Right atrium auricular region (tissue), 2 donors: ENCODE data around the gene SACM1L. TPM values are rescaled to one million over a fixed set of nuclear protein-coding genes. Genes with fewer than 3 reads are reported as not detected.

Source experiments
- DNase-seq: peaks from one replicate; pipeline ENCODE4 v3.0.0-alpha.2; 2019; ENCODE audit warnings: low spot score
- H3K27ac ChIP-seq, 2 donors: fragments of 200-600 bp; sonication (generic); 1 replicate in 1 of 2; 2 replicates in 1 of 2; pipeline ENCODE4 v1.5.1; 2016 to 2019
- H3K27me3 ChIP-seq, 2 donors: fragments of 200-600 bp; sonication (generic); one replicate each; pipeline versions ENCODE4 v1.5.1 to v1.6.0; 2017 to 2019
- H3K36me3 ChIP-seq: fragments of 200-600 bp; sonication (generic); one replicate; pipeline ENCODE4 v1.5.1; 2016
- H3K4me1 ChIP-seq, 2 donors: fragments of 200-600 bp; sonication (generic); one replicate each; pipeline versions ENCODE4 v1.5.1 to v1.6.0; 2017 to 2019
- H3K4me3 ChIP-seq, 2 donors: fragments of 200-600 bp; sonication (generic); 1 replicate in 1 of 2; 2 replicates in 1 of 2; pipeline ENCODE4 v1.5.1; 2017 to 2019; ENCODE audit warnings: mild to moderate bottlenecking in 1 of 2, moderate library complexity in 1 of 2
- H3K9me3 ChIP-seq, 2 donors: fragments of 200-600 bp; sonication (generic); one replicate each; pipeline ENCODE4 v1.5.1; 2019
- total RNA-seq, 2 donors: library from RNA; depleted of rRNA; stranded (reverse); fragments of >200 nt; gene quantifications; one replicate each; pipeline ENCODE4 v1.1.0, GENCODE V29; 2016
- TF ChIP-seq, protein P1 (sequence below), 2 donors: fragments of 200-600 bp; sonication (generic); IDR thresholded peaks; one replicate each; pipeline ENCODE4 v1.5.1; 2019; ENCODE audit warnings: antibody characterized with exemption in 2 of 2

The SACM1L gene
- total RNA-seq, 2 donors from 2014 or later = 16.6 to 18.7 TPM

DNA sequence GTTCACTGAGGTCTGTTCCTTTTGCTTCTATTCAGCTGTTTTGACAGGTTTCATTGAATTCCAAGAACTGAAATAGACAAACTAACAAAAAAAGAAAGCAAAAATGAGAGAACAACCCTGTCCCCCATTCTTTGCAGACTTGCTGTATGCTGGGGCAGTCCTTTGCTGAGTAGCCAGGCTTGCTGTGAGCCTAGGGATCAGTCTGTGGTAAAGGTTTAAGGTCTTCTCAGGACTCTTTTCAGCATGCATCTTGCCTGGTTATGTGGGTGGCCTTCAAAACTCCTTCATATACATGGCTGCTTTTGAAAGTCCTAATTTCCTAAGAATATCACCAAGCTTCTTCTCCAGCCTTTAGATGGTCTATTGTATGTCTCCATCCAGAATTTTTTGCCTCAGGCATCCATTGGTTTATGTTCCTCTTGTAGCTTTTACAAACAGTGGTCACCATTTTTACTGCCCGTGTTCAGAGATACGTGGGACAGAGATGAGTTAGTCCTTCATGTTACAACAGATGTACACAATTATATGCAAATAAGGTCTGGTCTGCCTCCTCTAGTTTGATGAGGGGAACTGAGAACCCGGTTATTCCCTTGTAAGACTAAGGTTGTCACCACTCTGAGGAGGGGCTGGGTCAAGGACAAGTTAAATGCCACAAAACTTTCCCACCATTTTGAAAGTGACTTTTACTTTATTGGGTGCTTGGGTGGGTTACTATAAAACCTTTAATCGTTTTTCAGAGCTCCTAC is 41.4 kb downstream of the SACM1L start:
- peaks cover 62% of the 10 kb centered on the region for H3K36me3 ChIP-seq
- no peaks in the 10 kb centered on the region for H3K4me1 ChIP-seq
- no peak for DNase-seq
- TF ChIP-seq, protein P1, sequence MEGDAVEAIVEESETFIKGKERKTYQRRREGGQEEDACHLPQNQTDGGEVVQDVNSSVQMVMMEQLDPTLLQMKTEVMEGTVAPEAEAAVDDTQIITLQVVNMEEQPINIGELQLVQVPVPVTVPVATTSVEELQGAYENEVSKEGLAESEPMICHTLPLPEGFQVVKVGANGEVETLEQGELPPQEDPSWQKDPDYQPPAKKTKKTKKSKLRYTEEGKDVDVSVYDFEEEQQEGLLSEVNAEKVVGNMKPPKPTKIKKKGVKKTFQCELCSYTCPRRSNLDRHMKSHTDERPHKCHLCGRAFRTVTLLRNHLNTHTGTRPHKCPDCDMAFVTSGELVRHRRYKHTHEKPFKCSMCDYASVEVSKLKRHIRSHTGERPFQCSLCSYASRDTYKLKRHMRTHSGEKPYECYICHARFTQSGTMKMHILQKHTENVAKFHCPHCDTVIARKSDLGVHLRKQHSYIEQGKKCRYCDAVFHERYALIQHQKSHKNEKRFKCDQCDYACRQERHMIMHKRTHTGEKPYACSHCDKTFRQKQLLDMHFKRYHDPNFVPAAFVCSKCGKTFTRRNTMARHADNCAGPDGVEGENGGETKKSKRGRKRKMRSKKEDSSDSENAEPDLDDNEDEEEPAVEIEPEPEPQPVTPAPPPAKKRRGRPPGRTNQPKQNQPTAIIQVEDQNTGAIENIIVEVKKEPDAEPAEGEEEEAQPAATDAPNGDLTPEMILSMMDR (IDR thresholded peaks at IDR 0.05) = no peak
- no peak overlapping the region for H3K27ac ChIP-seq
- no peaks in the 10 kb centered on the region for H3K27me3 ChIP-seq
- no peak overlapping the region for H3K4me3 ChIP-seq
- no peaks in the 10 kb centered on the region for H3K9me3 ChIP-seq

DNA sequence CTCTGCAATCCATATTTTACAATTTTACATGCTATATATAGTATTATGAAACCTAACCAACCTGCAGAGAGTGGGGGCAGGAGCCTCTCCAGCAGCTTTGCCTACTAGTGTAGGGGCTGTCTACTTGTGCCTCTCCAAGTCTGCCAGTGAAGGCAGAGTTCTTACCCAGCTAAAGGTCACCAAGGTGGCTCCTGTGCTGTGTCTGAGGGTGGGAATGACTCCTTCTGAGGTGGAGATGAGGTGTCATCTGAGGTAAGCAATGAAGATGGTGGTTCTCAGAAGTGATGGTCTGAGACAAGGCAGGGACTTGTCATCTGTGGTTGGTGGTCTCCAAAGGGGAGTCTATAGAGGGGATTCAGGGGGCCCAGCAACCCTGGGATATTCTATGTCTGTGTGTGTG is 47.5 kb downstream of the SACM1L start:
- Histone ChIP-seq H3K9me3 (no peaks in the 10 kb centered on the region), H3K27ac (no peak overlapping the region), H3K4me3 (no peak overlapping the region), H3K36me3 (peaks cover 99% of the 10 kb centered on the region), H3K27me3 (no peaks in the 10 kb centered on the region), H3K4me1 (no peaks in the 10 kb centered on the region)
- TF ChIP-seq, protein P1 (IDR thresholded peaks at IDR 0.05) = no peak
- no peak for DNase-seq

DNA sequence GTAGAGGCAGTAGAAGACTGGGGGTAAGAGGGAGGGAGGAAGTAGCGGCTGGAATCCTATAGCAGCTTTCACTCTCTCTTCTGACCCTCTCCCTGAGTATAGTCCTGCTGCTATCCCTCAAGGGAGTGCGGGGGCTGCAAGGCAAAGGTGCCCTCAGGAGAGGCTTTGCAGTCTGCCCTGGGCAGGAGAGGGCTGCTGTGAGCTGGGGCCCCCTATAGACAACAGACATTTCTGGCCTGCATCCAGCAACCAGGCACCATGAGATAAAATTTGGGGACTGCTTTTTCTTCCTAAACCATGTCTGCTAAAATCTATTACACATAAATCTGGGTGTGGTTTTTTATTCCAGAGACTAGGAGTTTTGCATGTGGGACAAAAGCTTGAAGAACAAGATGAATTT is 48.0 kb downstream of the SACM1L start:
- DNase-seq = no peak
- H3K27ac ChIP-seq = no peak overlapping the region
- no peak overlapping the region for H3K4me3 ChIP-seq
- no peaks in the 10 kb centered on the region for H3K9me3 ChIP-seq
- H3K36me3 ChIP-seq = peaks cover 99% of the 10 kb centered on the region
- H3K27me3 ChIP-seq = no peaks in the 10 kb centered on the region
- TF ChIP-seq, protein P1 (IDR thresholded peaks at IDR 0.05) = no peak
- no peaks in the 10 kb centered on the region for H3K4me1 ChIP-seq

DNA sequence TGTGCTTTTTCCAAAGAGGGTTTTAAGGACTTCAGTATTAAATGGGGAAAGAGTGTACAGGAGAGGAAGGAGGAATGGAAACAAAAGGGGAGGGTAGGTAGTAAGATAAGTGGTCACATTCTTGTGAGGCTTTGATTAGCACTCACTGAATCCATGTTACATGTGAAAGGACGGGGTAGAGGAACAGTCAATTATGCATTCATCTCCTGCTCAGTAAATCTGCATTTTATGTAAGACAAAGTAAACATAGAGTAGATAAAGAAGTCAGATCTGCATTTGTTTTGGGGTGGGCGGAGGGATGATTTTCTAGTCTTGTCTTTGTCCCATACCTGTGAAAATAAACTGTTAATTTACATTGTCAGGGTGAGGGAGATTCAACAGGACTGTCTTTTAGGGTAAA is 50.8 kb downstream of the SACM1L start:
- Histone ChIP-seq H3K27me3 (no peaks in the 10 kb centered on the region), H3K36me3 (peaks cover 88% of the 10 kb centered on the region), H3K4me1 (no peaks in the 10 kb centered on the region), H3K27ac (no peak overlapping the region), H3K4me3 (no peak overlapping the region), H3K9me3 (no peaks in the 10 kb centered on the region)
- TF ChIP-seq, protein P1 (IDR thresholded peaks at IDR 0.05) = no peak
- DNase-seq = no peak

DNA sequence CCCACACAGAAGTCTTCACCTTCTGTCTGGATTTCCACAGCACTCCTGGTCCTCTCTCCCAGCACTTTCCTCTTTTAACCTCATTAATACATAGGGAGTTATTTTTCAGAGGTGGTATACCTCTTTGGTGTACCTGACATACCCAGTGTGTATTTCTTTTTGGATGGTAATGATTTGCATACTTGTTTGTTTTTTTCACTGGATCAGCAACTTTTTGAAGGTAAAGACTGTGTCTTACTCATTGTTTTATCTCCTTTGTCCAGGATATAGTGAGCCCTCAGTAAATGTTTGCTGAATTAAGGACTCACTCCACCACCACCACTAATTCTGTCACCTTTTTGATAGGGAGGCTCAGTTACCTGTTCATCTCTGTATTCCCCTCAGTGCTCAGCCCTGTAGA is 52.1 kb downstream of the SACM1L start:
- DNase-seq = no peak
- peaks cover 85% of the 10 kb centered on the region for H3K36me3 ChIP-seq
- no peaks in the 10 kb centered on the region for H3K4me1 ChIP-seq
- H3K27me3 ChIP-seq = no peaks in the 10 kb centered on the region
- H3K9me3 ChIP-seq = no peaks in the 10 kb centered on the region
- H3K4me3 ChIP-seq = no peak overlapping the region
- no peak overlapping the region for H3K27ac ChIP-seq
- TF ChIP-seq, protein P1 (IDR thresholded peaks at IDR 0.05) = no peak
